Activated T-cell treated with anti-CD3 and anti-CD28 coated beads, Interleukin-2, amount 50 U/mL, for 72 hours (primary cell): ENCODE results near the gene PER3. TPM values are rescaled to one million over a fixed set of nuclear protein-coding genes. Genes with fewer than 3 reads are reported as not detected.
A peak's percentile ranks its signal among the peaks of the same experiment; 100 is the strongest.

Experiments
- ATAC-seq, 2 donors: fragments of 150-1000 bp; cut with Tn5 transposase; replicated peaks in 1 of 2; 2 replicates each; pipeline ENCODE4 v1.10.0; 2021; ENCODE audit warnings: moderate library complexity in 2 of 2, mild to moderate bottlenecking in 1 of 2
- DNase-seq, 2 donors: peaks; one replicate each; pipeline ENCODE4 v3.0.0; 2021 to 2022; ENCODE audit warnings: mixed read lengths in 1 of 2
- H3K27ac Mint-ChIP-seq: one replicate; pipeline ENCODE4 v1.8.0; 2022; ENCODE audit warnings: mild to moderate bottlenecking, moderate library complexity, mixed read lengths
- H3K27me3 Mint-ChIP-seq: one replicate; pipeline ENCODE4 v1.8.0; 2022; ENCODE audit warnings: low read depth, mixed read lengths
- H3K36me3 Mint-ChIP-seq, 2 donors: one replicate each; pipeline ENCODE4 v1.8.0; 2022; ENCODE audit warnings: mixed read lengths in 2 of 2, mild to moderate bottlenecking in 1 of 2; ENCODE audit not compliant: insufficient read depth in 2 of 2
- H3K4me1 Mint-ChIP-seq: one replicate; pipeline ENCODE4 v1.8.0; 2022; ENCODE audit warnings: low read depth, mixed read lengths
- H3K4me3 Mint-ChIP-seq, 2 donors: one replicate each; pipeline ENCODE4 v1.8.0; 2022; ENCODE audit warnings: mild to moderate bottlenecking in 2 of 2, mixed read lengths in 2 of 2, moderate library complexity in 2 of 2
- H3K9me3 Mint-ChIP-seq, 2 donors: one replicate each; pipeline ENCODE4 v1.8.0; 2022; ENCODE audit warnings: mixed read lengths in 2 of 2
- total RNA-seq, 2 donors: library from RNA; stranded (reverse); gene quantifications; one replicate each; pipeline ENCODE4 v1.2.3, GENCODE V29; 2022

PER3 gene
- total RNA-seq, 2 donors from 2014 or later, result 1.2 to 1.3 TPM

GRCh38 chr1:7761103-7761502, 23.0 kb upstream of the PER3 start:
- DNase-seq (no peak), ATAC-seq (no peak)
- Mint-ChIP-seq H3K27me3 (peaks cover 7% of the 10 kb centered on the region), H3K9me3 (no peaks in the 10 kb centered on the region), H3K4me3 (no peak overlapping the region), H3K4me1 (no peaks in the 10 kb centered on the region), H3K27ac (no peak overlapping the region), H3K36me3 (no peaks in the 10 kb centered on the region)

GRCh38 chr1:7767176-7767575, 16.9 kb upstream of the PER3 start:
- Mint-ChIP-seq H3K9me3 (no peaks in the 10 kb centered on the region), H3K27ac (no peak overlapping the region), H3K4me3 (no peak overlapping the region), H3K4me1 (peaks cover 16% of the 10 kb centered on the region), H3K27me3 (peaks cover 29% of the 10 kb centered on the region), H3K36me3 (peaks cover 0 to 3% of the 10 kb centered on the region in 2 donors)
- no peak for ATAC-seq
- no peak for DNase-seq

- DNase-seq (no peak), ATAC-seq (no peak)
- H3K9me3 Mint-ChIP-seq, result no peaks in the 10 kb centered on the region
- H3K4me1 Mint-ChIP-seq, result peaks cover 30% of the 10 kb centered on the region
- H3K27me3 Mint-ChIP-seq, result peaks cover 29% of the 10 kb centered on the region
- H3K27ac Mint-ChIP-seq, result no peak overlapping the region
- H3K4me3 Mint-ChIP-seq, result no peak overlapping the region
- H3K36me3 Mint-ChIP-seq, result peaks cover 0 to 3% of the 10 kb centered on the region in 2 donors
Observed at GRCh38 chr1:7768583-7768982, 15.5 kb upstream of the PER3 start.

GRCh38 chr1:7769673-7770412, 14.2 kb upstream of the PER3 start:
- Mint-ChIP-seq H3K27ac (peak overlapping the region; percentile 46), H3K4me3 (peak overlapping the region in 1 of 2 donors; percentile 86)

GRCh38 chr1:7770669-7770996, 13.5 kb upstream of the PER3 start:
- H3K4me1 Mint-ChIP-seq, result peaks cover 39% of the 10 kb centered on the region
- no peaks in the 10 kb centered on the region for H3K9me3 Mint-ChIP-seq
- H3K27ac Mint-ChIP-seq, result peak overlapping the region; percentile 12
- ATAC-seq, result peak in 1 of 2 donors; percentile 2
- peaks cover 22% of the 10 kb centered on the region for H3K27me3 Mint-ChIP-seq
- no peak for DNase-seq
- H3K4me3 Mint-ChIP-seq, result peak overlapping the region; percentile 86 to 96
- H3K36me3 Mint-ChIP-seq, result peaks cover 3 to 5% of the 10 kb centered on the region in 2 donors

More at GRCh38 chr1:7769673-7770412, 14.2 kb upstream of the PER3 start:
- Mint-ChIP-seq H3K36me3 (peaks cover 3 to 5% of the 10 kb centered on the region in 2 donors), H3K27me3 (peaks cover 29% of the 10 kb centered on the region), H3K4me1 (peaks cover 39% of the 10 kb centered on the region), H3K9me3 (no peaks in the 10 kb centered on the region)
- ATAC-seq, result no peak
- no peak for DNase-seq

- peaks cover 39% of the 10 kb centered on the region for H3K4me1 Mint-ChIP-seq
- DNase-seq, result peak; percentile 87 to 89
Observed at GRCh38 chr1:7770997-7771822, 12.9 kb upstream of the PER3 start, which contains the start of gene VAMP3. Gene VAMP3, plus strand, starts transcription at chr1:7771296. Its CDS starts 88 bp downstream, at chr1:7771384.

GRCh38 chr1:7771823-7772299, 12.2 kb upstream of the PER3 start:
- H3K36me3 Mint-ChIP-seq, result peaks cover 3 to 5% of the 10 kb centered on the region in 2 donors
- H3K4me3 Mint-ChIP-seq, result peak overlapping the region; percentile 86 to 96
- peak overlapping the region; percentile 96 for H3K27ac Mint-ChIP-seq
- no peak for DNase-seq
- peaks cover 22% of the 10 kb centered on the region for H3K27me3 Mint-ChIP-seq
- H3K4me1 Mint-ChIP-seq, result peaks cover 39% of the 10 kb centered on the region
- no peaks in the 10 kb centered on the region for H3K9me3 Mint-ChIP-seq
- no peak for ATAC-seq

More at GRCh38 chr1:7770997-7771822, 12.9 kb upstream of the PER3 start, which contains the start of gene VAMP3:
- peak within 1 kb of the TSS; percentile 86 to 96 for H3K4me3 Mint-ChIP-seq
- no peaks in the 10 kb centered on the region for H3K9me3 Mint-ChIP-seq
- peaks cover 22% of the 10 kb centered on the region for H3K27me3 Mint-ChIP-seq
- peak within 1 kb of the TSS; percentile 96 for H3K27ac Mint-ChIP-seq
- peaks cover 3 to 5% of the 10 kb centered on the region in 2 donors for H3K36me3 Mint-ChIP-seq
- ATAC-seq, result peak; percentile 93 to 96

GRCh38 chr1:7777591-7777990, 6.5 kb upstream of the PER3 start:
- ATAC-seq, result no peak
- DNase-seq, result no peak
- no peaks in the 10 kb centered on the region for H3K9me3 Mint-ChIP-seq
- H3K27me3 Mint-ChIP-seq, result no peaks in the 10 kb centered on the region
- H3K4me3 Mint-ChIP-seq, result no peak overlapping the region
- H3K36me3 Mint-ChIP-seq, result peaks cover 3% of the 10 kb centered on the region in 2 donors
- peaks cover 31% of the 10 kb centered on the region for H3K4me1 Mint-ChIP-seq
- no peak overlapping the region for H3K27ac Mint-ChIP-seq

- no peak for ATAC-seq
- no peaks in the 10 kb centered on the region for H3K9me3 Mint-ChIP-seq
- DNase-seq, result no peak
- no peak overlapping the region for H3K4me3 Mint-ChIP-seq
- H3K27me3 Mint-ChIP-seq, result no peaks in the 10 kb centered on the region
- H3K36me3 Mint-ChIP-seq, result peaks cover 3% of the 10 kb centered on the region in 2 donors
- H3K27ac Mint-ChIP-seq, result no peak overlapping the region
- H3K4me1 Mint-ChIP-seq, result peaks cover 25% of the 10 kb centered on the region
Observed at GRCh38 chr1:7778133-7778628, 5.9 kb upstream of the PER3 start.

GRCh38 chr1:7780976-7781375, 3.1 kb upstream of the PER3 start:
- Mint-ChIP-seq H3K4me3 (no peak overlapping the region), H3K9me3 (no peaks in the 10 kb centered on the region), H3K4me1 (peaks cover 12% of the 10 kb centered on the region), H3K27me3 (no peaks in the 10 kb centered on the region), H3K36me3 (no peaks in the 10 kb centered on the region), H3K27ac (no peak overlapping the region)
- no peak for DNase-seq
- ATAC-seq, result no peak

- H3K4me1 Mint-ChIP-seq, result peaks cover 12% of the 10 kb centered on the region
- DNase-seq (no peak), ATAC-seq (no peak)
- no peak overlapping the region for H3K27ac Mint-ChIP-seq
- H3K36me3 Mint-ChIP-seq, result no peaks in the 10 kb centered on the region
- no peaks in the 10 kb centered on the region for H3K27me3 Mint-ChIP-seq
- H3K9me3 Mint-ChIP-seq, result no peaks in the 10 kb centered on the region
- peak overlapping the region in 1 of 2 donors; percentile 3 for H3K4me3 Mint-ChIP-seq
Observed at GRCh38 chr1:7781501-7781900, 2.6 kb upstream of the PER3 start.

- H3K27ac Mint-ChIP-seq, result no peak overlapping the region
- peak in 1 of 2 donors; percentile 6 for DNase-seq
- peak overlapping the region; percentile 37 to 55 for H3K4me3 Mint-ChIP-seq
Observed at GRCh38 chr1:7781923-7782495, 2.1 kb upstream of the PER3 start.

More at GRCh38 chr1:7781923-7782495, 2.1 kb upstream of the PER3 start:
- Mint-ChIP-seq H3K27me3 (no peaks in the 10 kb centered on the region), H3K36me3 (no peaks in the 10 kb centered on the region), H3K4me1 (peaks cover 12% of the 10 kb centered on the region), H3K9me3 (no peaks in the 10 kb centered on the region)
- no peak for ATAC-seq
